Measurements from ENCODE around the gene CD38.

The CD38 gene

GRCh38 chr4:15902746-15903145, 124.6 kb downstream of the CD38 start:
- no peak for DNase-seq
